Stimulated activated CD4-positive, alpha-beta T cell treated with anti-CD3 and anti-CD28 coated beads, Interleukin-15, amount 100 ng/mL, for 1 hour (primary cell): ENCODE data around the gene LAMP2.
"Not testable (repeated sequence)": the region's sequence is repeated elsewhere in the genome, so short reads cannot be mapped to it uniquely, and the experiment has no call there.

Experiments
- DNase-seq, 2 donors: peaks; one replicate each; pipeline ENCODE4 v3.0.0-alpha.2; 2020; ENCODE audit warnings: low read depth in 1 of 2, low spot score in 1 of 2

Gene LAMP2

GRCh38 chrX:120468825-120469525, at the start of gene LAMP2:
LAMP2 (minus strand) TSS chrX:120469296; CDS start chrX:120469169, 127 bp downstream.
- DNase-seq: peak; percentile 56 to 66

GRCh38 chrX:120517936-120518335, 48.8 kb upstream of the LAMP2 start:
- no peak for DNase-seq

- DNase-seq: no peak
Observed at GRCh38 chrX:120514236-120514635, 45.1 kb upstream of the LAMP2 start.

- DNase-seq: no peak
Observed at GRCh38 chrX:120512627-120513026, 43.5 kb upstream of the LAMP2 start.

GRCh38 chrX:120512222-120512621, 43.1 kb upstream of the LAMP2 start:
- no peak for DNase-seq

- DNase-seq: no peak
Observed at GRCh38 chrX:120504569-120504968, 35.5 kb upstream of the LAMP2 start.

- DNase-seq: no peak
Observed at GRCh38 chrX:120499301-120500072, 30.4 kb upstream of the LAMP2 start.

- not testable (repeated sequence) for DNase-seq
Observed at GRCh38 chrX:120490119-120490518, 21.0 kb upstream of the LAMP2 start.

- DNase-seq: no peak
Observed at GRCh38 chrX:120486786-120487185, 17.7 kb upstream of the LAMP2 start.

GRCh38 chrX:120485638-120486520, 16.8 kb upstream of the LAMP2 start:
- DNase-seq: peak; percentile 6 to 26

- no peak for DNase-seq
Observed at GRCh38 chrX:120485315-120485637, 16.2 kb upstream of the LAMP2 start.

- DNase-seq: no peak
Observed at GRCh38 chrX:120477453-120477852, 8.4 kb upstream of the LAMP2 start.

- no peak for DNase-seq
Observed at GRCh38 chrX:120476714-120477113, 7.6 kb upstream of the LAMP2 start.

GRCh38 chrX:120475447-120475846, 6.4 kb upstream of the LAMP2 start:
- not testable (repeated sequence) for DNase-seq

GRCh38 chrX:120474085-120474484, 5.0 kb upstream of the LAMP2 start:
- DNase-seq: no peak

GRCh38 chrX:120469657-120470056, 561 bp upstream of the LAMP2 start:
- not testable (repeated sequence) for DNase-seq

- no peak for DNase-seq
Observed at GRCh38 chrX:120468479-120468824, 644 bp downstream of the LAMP2 start.

- no peak for DNase-seq
Observed at GRCh38 chrX:120468071-120468470, 1.0 kb downstream of the LAMP2 start.

- no peak for DNase-seq
Observed at GRCh38 chrX:120464411-120464810, 4.7 kb downstream of the LAMP2 start.

GRCh38 chrX:120463241-120463640, 5.9 kb downstream of the LAMP2 start:
- no peak for DNase-seq

GRCh38 chrX:120462370-120462769, 6.7 kb downstream of the LAMP2 start:
- DNase-seq: no peak

GRCh38 chrX:120459309-120459708, 9.8 kb downstream of the LAMP2 start:
- DNase-seq: no peak
